ENCODE data around the gene AKR1D1.
"Not testable (repeated sequence)": the region's sequence is repeated elsewhere in the genome, so short reads cannot be mapped to it uniquely, and the experiment has no call there.

AKR1D1 gene

DNA sequence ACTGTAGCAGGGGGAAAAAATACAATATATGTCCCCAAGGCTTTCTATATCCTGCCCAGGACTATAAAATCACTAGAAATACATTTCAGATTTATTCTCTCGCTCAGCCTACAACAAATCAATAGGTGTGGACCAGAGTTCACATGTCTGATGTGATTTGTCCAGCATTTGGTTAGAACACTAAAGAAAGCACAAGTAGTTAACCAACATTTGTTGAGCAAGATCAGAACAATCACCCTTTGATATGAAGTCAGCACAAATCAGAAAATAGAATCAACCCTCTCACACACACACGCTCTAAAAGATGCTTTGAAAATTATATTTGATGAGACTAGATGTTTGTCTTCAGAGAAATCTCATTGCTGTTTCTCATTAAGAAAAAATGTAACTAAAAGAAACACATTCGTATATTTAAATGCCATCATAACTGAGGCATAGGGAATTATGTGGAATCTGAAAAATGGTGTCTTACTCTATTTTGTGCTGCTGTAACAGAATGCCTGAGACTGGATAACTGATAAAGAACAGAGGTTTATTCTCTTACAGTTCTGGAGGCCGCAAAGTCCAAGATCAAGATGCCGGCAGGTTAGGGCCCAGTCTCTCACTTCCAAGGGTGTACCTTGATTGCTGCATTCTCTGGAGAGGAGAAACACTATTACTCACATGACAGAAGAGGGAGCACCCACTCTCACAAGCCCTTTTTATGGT, 10.5 kb downstream of the AKR1D1 start:
- Histone ChIP-seq H3K36me3 (ENCODE audit: control insufficient read depth in 2 of 2, insufficient read depth in 2 of 2, low read length in 2 of 2) (no peaks in the 10 kb centered on the region), H3K27me3 (ENCODE audit: control insufficient read depth in 2 of 2, insufficient read depth in 2 of 2, low read length in 2 of 2) (no peaks in the 10 kb centered on the region), H3K9me3 (ENCODE audit: control insufficient read depth in 2 of 2, low read length in 2 of 2) (no peaks in the 10 kb centered on the region), H3K27ac (ENCODE audit: low read depth in 2 of 2, low read length in 2 of 2) (no peak overlapping the region), H3K4me3 (ENCODE audit: low read length in 2 of 2) (no peak overlapping the region), H3K9ac (ENCODE audit: low read depth in 1 of 2, low read length in 2 of 2) (no peak overlapping the region), H3K4me1 (ENCODE audit: control insufficient read depth in 2 of 2, insufficient read depth in 2 of 2, low read length in 2 of 2) (no peaks in the 10 kb centered on the region)

DNA sequence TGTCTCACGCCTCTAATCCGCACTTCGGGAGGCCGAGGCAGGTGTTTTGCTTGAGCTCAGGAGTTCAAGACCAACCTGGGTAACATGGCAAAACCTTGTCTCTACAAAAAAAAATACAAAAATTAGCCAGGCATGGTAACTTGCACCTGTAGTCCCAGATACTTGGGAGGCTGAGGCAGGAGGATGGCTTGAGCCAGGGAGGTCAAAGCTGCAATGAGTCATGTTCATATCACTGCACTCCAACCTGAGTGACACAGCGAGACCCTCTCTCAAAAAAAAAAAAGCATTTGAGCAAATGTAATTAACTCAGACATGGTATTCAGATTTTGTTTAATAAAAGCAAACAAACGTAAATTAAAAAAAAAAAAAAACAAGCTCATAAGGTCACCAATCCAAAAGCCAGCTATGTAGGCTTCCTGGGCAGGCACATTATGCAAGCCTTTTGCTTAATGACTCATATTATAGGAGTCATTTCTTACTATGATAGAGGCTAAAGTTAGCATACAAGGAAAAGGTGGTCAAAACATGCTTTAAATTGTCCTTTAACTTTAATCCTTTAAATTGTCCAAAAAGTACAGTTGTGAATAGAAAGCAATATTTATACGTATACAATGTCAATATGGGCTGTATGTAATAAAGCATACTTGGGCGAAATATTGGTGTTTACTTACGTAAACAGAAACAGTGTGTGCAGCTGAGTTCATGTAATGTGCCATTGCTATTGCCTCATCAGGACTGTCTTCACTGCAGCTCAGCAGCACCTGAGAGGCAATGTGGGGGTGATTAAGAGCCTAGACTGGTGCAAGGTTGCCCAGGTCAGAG, 13.0 kb downstream of the AKR1D1 start:
- Histone ChIP-seq H3K27ac (ENCODE audit: low read depth in 2 of 2, low read length in 2 of 2) (no peak overlapping the region), H3K4me3 (ENCODE audit: low read length in 2 of 2) (no peak overlapping the region), H3K36me3 (ENCODE audit: control insufficient read depth in 2 of 2, insufficient read depth in 2 of 2, low read length in 2 of 2) (no peaks in the 10 kb centered on the region), H3K9me3 (ENCODE audit: control insufficient read depth in 2 of 2, low read length in 2 of 2) (no peaks in the 10 kb centered on the region), H3K9ac (ENCODE audit: low read depth in 1 of 2, low read length in 2 of 2) (no peak overlapping the region), H3K27me3 (ENCODE audit: control insufficient read depth in 2 of 2, insufficient read depth in 2 of 2, low read length in 2 of 2) (no peaks in the 10 kb centered on the region), H3K4me1 (ENCODE audit: control insufficient read depth in 2 of 2, insufficient read depth in 2 of 2, low read length in 2 of 2) (no peaks in the 10 kb centered on the region)

DNA sequence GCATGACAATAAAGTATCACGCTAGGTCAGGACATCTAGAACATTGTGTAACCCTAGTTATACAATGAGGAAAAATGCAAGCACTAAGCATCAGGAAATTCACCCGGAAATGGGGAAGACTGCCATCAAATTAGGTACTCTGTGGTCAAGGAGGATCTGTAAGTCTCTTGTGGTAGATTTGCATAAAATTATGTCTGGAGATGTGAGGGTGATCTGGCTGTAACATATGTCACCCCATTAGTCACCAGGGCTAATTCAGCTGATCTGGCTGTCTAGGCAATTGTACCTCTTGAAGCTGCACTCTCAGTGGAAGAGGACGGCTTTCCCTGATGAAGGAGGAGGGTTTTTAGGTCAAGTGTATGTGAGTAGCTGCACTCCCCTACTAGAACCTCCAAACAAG, 14.8 kb downstream of the AKR1D1 start:
- Histone ChIP-seq H3K9ac (ENCODE audit: low read depth in 1 of 2, low read length in 2 of 2) (no peak overlapping the region), H3K4me3 (ENCODE audit: low read length in 2 of 2) (no peak overlapping the region), H3K36me3 (ENCODE audit: control insufficient read depth in 2 of 2, insufficient read depth in 2 of 2, low read length in 2 of 2) (no peaks in the 10 kb centered on the region), H3K9me3 (ENCODE audit: control insufficient read depth in 2 of 2, low read length in 2 of 2) (no peaks in the 10 kb centered on the region), H3K27me3 (ENCODE audit: control insufficient read depth in 2 of 2, insufficient read depth in 2 of 2, low read length in 2 of 2) (no peaks in the 10 kb centered on the region), H3K27ac (ENCODE audit: low read depth in 2 of 2, low read length in 2 of 2) (no peak overlapping the region), H3K4me1 (ENCODE audit: control insufficient read depth in 2 of 2, insufficient read depth in 2 of 2, low read length in 2 of 2) (no peaks in the 10 kb centered on the region)

DNA sequence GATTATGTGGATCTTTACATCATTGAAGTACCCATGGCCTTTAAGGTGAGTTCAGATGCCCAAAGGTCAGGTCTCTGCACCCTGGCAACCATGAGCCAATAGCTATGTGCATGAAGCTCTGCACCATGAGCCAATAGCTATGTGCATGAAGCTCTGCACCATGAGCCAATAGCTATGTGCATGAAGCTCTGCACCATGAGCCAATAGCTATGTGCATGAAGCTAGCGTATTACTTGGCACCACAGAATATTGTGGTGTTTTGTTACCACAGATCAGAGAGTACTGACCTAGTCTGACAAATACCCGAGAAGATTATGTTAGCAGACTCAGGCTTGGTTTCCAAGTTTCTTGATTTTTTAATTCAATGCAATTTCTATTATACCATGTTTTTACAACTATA, 15.6 kb downstream of the AKR1D1 start:
- not testable (repeated sequence) for H3K36me3 ChIP-seq (ENCODE audit: control insufficient read depth in 2 of 2, insufficient read depth in 2 of 2, low read length in 2 of 2); H3K9me3 ChIP-seq (ENCODE audit: control insufficient read depth in 2 of 2, low read length in 2 of 2); H3K9ac ChIP-seq (ENCODE audit: low read depth in 1 of 2, low read length in 2 of 2); H3K4me1 ChIP-seq (ENCODE audit: control insufficient read depth in 2 of 2, insufficient read depth in 2 of 2, low read length in 2 of 2); H3K27ac ChIP-seq (ENCODE audit: low read depth in 2 of 2, low read length in 2 of 2); H3K27me3 ChIP-seq (ENCODE audit: control insufficient read depth in 2 of 2, insufficient read depth in 2 of 2, low read length in 2 of 2); H3K4me3 ChIP-seq (ENCODE audit: low read length in 2 of 2)

DNA sequence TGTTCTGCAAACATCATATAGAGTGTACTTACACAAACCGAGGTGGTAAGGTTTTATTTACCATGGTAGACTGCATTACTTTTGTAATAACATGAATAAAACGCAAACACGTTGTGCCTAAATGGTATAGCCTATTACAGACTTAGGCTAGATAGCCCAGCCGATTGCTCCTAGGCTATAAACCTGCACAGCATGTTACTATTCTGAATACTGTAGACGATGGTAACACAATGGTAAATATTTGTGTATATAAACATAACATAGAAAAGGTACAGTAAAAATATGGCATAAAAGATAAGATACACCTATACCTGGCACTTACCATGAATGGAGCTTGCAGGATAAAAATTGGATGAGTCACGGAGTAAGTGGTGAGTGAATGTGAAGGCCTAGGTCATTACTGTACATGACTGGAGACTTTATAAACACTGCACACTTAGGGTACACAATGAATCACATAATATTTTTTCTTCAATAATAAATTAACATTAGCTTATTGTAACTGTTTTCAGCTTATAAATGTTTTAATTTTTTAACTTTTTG, 16.3 kb downstream of the AKR1D1 start:
- Histone ChIP-seq H3K9me3 (ENCODE audit: control insufficient read depth in 2 of 2, low read length in 2 of 2) (no peaks in the 10 kb centered on the region), H3K4me3 (ENCODE audit: low read length in 2 of 2) (no peak overlapping the region), H3K36me3 (ENCODE audit: control insufficient read depth in 2 of 2, insufficient read depth in 2 of 2, low read length in 2 of 2) (no peaks in the 10 kb centered on the region), H3K9ac (ENCODE audit: low read depth in 1 of 2, low read length in 2 of 2) (no peak overlapping the region), H3K27me3 (ENCODE audit: control insufficient read depth in 2 of 2, insufficient read depth in 2 of 2, low read length in 2 of 2) (no peaks in the 10 kb centered on the region), H3K27ac (ENCODE audit: low read depth in 2 of 2, low read length in 2 of 2) (no peak overlapping the region), H3K4me1 (ENCODE audit: control insufficient read depth in 2 of 2, insufficient read depth in 2 of 2, low read length in 2 of 2) (no peaks in the 10 kb centered on the region)

DNA sequence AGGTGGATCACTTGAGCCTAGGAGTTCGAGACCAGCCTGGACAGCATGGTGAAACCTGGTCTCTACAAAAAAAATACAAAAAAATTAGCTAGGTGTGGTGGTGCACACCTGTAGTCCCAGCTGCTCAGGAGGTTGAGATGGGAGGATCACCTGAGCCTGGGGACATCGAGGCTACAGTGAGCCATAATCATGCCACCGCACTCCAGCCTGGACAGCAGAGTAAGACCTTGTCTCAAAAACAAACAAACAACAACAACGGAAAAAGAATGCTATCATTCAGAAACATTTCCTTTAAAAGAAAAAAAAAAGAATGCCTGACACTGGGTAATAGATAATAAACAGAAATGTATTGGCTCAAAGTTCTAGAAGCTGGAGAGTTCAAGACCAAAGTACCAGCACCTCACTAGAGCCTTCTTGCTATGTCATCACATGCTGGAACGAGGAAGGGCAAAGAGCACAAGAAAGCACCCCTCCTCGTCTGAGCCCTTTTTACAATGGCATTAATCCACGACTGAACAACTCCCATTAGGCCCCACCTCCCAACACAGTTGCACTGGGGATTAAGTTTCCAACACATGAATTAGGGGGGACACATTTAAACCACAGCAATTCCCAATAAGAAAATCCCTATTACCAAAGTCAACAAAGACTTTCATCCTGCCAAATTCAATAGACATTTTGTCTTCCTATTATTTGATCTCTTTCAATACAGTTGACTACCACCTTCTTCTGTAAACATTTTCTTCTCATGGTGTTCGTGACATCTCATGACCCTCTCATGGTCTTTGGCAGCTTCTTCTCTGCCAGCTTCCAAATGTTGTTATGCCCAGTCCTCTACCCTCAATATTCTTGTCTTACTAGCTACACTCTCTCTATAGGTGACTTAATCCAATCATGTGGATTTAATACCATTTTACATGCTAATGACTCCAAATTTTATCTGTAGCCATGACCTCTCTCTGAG, 20.0 kb downstream of the AKR1D1 start:
- Histone ChIP-seq H3K36me3 (ENCODE audit: control insufficient read depth in 2 of 2, insufficient read depth in 2 of 2, low read length in 2 of 2) (no peaks in the 10 kb centered on the region), H3K27me3 (ENCODE audit: control insufficient read depth in 2 of 2, insufficient read depth in 2 of 2, low read length in 2 of 2) (no peaks in the 10 kb centered on the region), H3K27ac (ENCODE audit: low read depth in 2 of 2, low read length in 2 of 2) (no peak overlapping the region), H3K4me1 (ENCODE audit: control insufficient read depth in 2 of 2, insufficient read depth in 2 of 2, low read length in 2 of 2) (no peaks in the 10 kb centered on the region), H3K9me3 (ENCODE audit: control insufficient read depth in 2 of 2, low read length in 2 of 2) (no peaks in the 10 kb centered on the region), H3K4me3 (ENCODE audit: low read length in 2 of 2) (no peak overlapping the region), H3K9ac (ENCODE audit: low read depth in 1 of 2, low read length in 2 of 2) (no peak overlapping the region)

DNA sequence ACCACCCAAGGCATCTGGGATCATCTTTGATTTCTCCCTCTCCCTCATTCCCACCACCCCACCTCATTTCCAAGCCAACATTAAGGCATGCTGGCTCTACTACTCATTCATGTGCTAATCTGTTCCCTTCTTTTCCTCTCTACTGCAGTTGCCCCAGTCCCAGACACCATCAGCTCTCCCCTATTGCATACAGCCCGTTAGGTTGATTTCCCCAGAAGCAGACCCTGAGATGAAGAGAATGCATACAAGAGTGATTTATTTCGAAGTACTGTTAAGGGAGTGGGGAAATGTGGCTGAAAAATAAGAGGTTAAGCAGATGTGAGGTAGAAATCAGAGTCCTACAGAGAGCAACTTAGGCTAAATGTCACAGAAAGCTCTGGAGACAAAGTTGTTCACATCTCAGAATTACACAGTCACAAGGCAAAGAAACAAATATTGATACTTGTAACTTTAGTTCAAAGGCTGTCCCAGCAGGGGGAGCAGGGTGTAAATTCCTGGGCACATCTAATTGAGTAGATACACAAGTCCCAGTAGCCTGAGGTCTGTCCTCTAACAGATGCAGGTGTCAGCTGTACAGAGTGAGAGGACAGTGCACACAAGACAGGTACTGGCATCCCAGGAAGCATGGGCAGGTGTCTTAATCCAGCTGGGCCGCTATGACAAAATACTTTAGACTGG, 20.9 kb downstream of the AKR1D1 start:
- Histone ChIP-seq H3K9me3 (ENCODE audit: control insufficient read depth in 2 of 2, low read length in 2 of 2) (no peaks in the 10 kb centered on the region), H3K4me3 (ENCODE audit: low read length in 2 of 2) (no peak overlapping the region), H3K27ac (ENCODE audit: low read depth in 2 of 2, low read length in 2 of 2) (no peak overlapping the region), H3K36me3 (ENCODE audit: control insufficient read depth in 2 of 2, insufficient read depth in 2 of 2, low read length in 2 of 2) (no peaks in the 10 kb centered on the region), H3K4me1 (ENCODE audit: control insufficient read depth in 2 of 2, insufficient read depth in 2 of 2, low read length in 2 of 2) (no peaks in the 10 kb centered on the region), H3K9ac (ENCODE audit: low read depth in 1 of 2, low read length in 2 of 2) (no peak overlapping the region), H3K27me3 (ENCODE audit: control insufficient read depth in 2 of 2, insufficient read depth in 2 of 2, low read length in 2 of 2) (no peaks in the 10 kb centered on the region)

DNA sequence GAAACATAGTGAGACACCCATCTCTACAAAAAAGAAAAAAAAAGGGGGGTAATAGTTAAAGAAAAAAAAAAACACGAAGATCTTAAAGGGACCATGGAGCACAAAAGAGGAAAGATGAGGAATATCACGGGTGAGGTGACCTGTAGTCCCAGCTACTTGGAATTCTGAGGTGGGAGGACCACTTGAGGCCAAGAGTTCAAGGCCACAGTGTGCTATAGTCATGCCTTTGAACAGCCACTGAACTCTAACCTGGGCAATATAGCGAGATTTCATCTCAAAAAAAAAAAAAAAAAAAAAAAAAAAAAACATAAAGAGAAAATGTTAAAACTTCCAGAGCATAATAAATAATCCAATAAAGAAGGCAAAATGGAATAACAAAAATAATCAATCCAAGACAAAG, 23.6 kb downstream of the AKR1D1 start:
- Histone ChIP-seq H3K27ac (ENCODE audit: low read depth in 2 of 2, low read length in 2 of 2) (no peak overlapping the region), H3K4me3 (ENCODE audit: low read length in 2 of 2) (no peak overlapping the region), H3K27me3 (ENCODE audit: control insufficient read depth in 2 of 2, insufficient read depth in 2 of 2, low read length in 2 of 2) (no peaks in the 10 kb centered on the region), H3K9ac (ENCODE audit: low read depth in 1 of 2, low read length in 2 of 2) (no peak overlapping the region), H3K4me1 (ENCODE audit: control insufficient read depth in 2 of 2, insufficient read depth in 2 of 2, low read length in 2 of 2) (no peaks in the 10 kb centered on the region), H3K9me3 (ENCODE audit: control insufficient read depth in 2 of 2, low read length in 2 of 2) (no peaks in the 10 kb centered on the region), H3K36me3 (ENCODE audit: control insufficient read depth in 2 of 2, insufficient read depth in 2 of 2, low read length in 2 of 2) (no peaks in the 10 kb centered on the region)

DNA sequence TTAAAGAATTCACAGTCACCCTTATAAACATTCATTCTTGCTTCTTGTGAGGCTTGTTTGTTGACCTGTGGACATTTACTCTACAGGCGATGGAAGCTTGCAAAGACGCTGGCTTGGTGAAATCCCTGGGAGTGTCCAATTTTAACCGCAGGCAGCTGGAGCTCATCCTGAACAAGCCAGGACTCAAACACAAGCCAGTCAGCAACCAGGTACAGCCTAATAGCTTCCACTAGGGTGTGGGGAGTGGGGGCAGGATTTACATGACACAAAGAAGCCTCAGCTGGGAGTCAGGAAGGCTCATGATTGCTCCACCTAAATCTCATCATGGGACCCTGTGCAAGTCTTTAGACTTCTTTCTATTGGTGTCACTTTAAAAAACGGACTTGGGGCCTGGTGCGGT, 29.0 kb downstream of the AKR1D1 start:
- H3K4me3 ChIP-seq (ENCODE audit: low read length in 2 of 2), result no peak overlapping the region
- no peak overlapping the region for H3K9ac ChIP-seq (ENCODE audit: low read depth in 1 of 2, low read length in 2 of 2)
- H3K9me3 ChIP-seq (ENCODE audit: control insufficient read depth in 2 of 2, low read length in 2 of 2), result no peaks in the 10 kb centered on the region
- no peaks in the 10 kb centered on the region for H3K36me3 ChIP-seq (ENCODE audit: control insufficient read depth in 2 of 2, insufficient read depth in 2 of 2, low read length in 2 of 2)
- no peak overlapping the region for H3K27ac ChIP-seq (ENCODE audit: low read depth in 2 of 2, low read length in 2 of 2)
- no peaks in the 10 kb centered on the region for H3K27me3 ChIP-seq (ENCODE audit: control insufficient read depth in 2 of 2, insufficient read depth in 2 of 2, low read length in 2 of 2)
- no peaks in the 10 kb centered on the region for H3K4me1 ChIP-seq (ENCODE audit: control insufficient read depth in 2 of 2, insufficient read depth in 2 of 2, low read length in 2 of 2)

All from mucosa of rectum (tissue), 2 donors.